ENCODE measurements around the gene TSC2. TPM values are rescaled to one million over a fixed set of nuclear protein-coding genes. Genes with fewer than 3 reads are reported as not detected.

TSC2 gene
- total and polyA plus RNA-seq, 2 of the 13 experiments (the other 11 are each of a cell fraction or from before 2014, with no cell fraction given), result 19.6 to 40.4 TPM

- peaks cover 13 to 14% of the 10 kb centered on the region in 2 experiments; a peak in 2 of 5 replicates for H3K36me3 ChIP-seq (replicated peaks in 1 of 2; ENCODE audit: control insufficient read depth in 1 of 2, insufficient read depth in 2 of 2, low read length in 2 of 2)
- 97% methylated on average over 6 of the region's 30 CpGs for WGBS (ENCODE audit: low lambda C conversion rate)
- TF ChIP-seq RNF2 (conservative IDR thresholded peaks at IDR 0.05; ENCODE audit: low read depth), result no peak
- peak; percentile 1 for TF ChIP-seq AGO2 (optimal IDR thresholded peaks at IDR 0.05; ENCODE audit: low read depth, low read length)
- TF ChIP-seq SP1 (IDR thresholded peaks at IDR 0.05), result no peak
- no peak for TF ChIP-seq SP1 (CRISPR knock-in tag; IDR thresholded peaks at IDR 0.05)
- no peak overlapping the region for H3K4me2 ChIP-seq (ENCODE audit: low read depth, low read length)
- CTCF ChIA-PET (ENCODE audit: low intra/inter-chr PET ratio, low total read pairs), result no interaction called here
- no peak overlapping the region for H3K9ac ChIP-seq (ENCODE audit: insufficient read depth, low read depth, low read length)
- in situ Hi-C loops (cut with HindIII; ENCODE audit: extremely low pct_ligation_motif_present, low pct_unique_long_range_greater_than_20kb) (no loop called here), intact Hi-C loops (cut with micrococcal nuclease; ENCODE audit: unreplicated experiment) (no loop called here)
- no peaks in the 10 kb centered on the region for H4K20me1 ChIP-seq (ENCODE audit: insufficient read depth, low read length)
- no peaks in the 10 kb centered on the region for H3K9me3 ChIP-seq (ENCODE audit: low read length)
- ATAC-seq (no peak), FAIRE-seq (no peak), DNase-seq (ENCODE audit: low spot score) (no peak)
- no TSS peak for BruUV-seq (replicated peaks)
- no peak overlapping the region for H2AFZ ChIP-seq (ENCODE audit: low read length)
- POLR2A ChIA-PET, result interaction anchor here (1.0 kb wide), 1 partner anchor 76 kb away, joined by 3 read pairs; the partner anchor contains the start of gene TRAF7
- no peaks in the 10 kb centered on the region for H3K79me2 ChIP-seq (ENCODE audit: insufficient read depth, low read length)
- no peaks in the 10 kb centered on the region for H3K4me1 ChIP-seq (ENCODE audit: insufficient read depth, low read length)
- H3K27me3 ChIP-seq (ENCODE audit: control insufficient read depth in 1 of 2, insufficient read depth in 2 of 2, low read length in 2 of 2), result no peaks in the 10 kb centered on the region
- no peak overlapping the region for H3K4me3 ChIP-seq (replicated peaks in 1 of 3; ENCODE audit: insufficient read depth in 1 of 3, low read depth in 2 of 3, low read length in 3 of 3)
- H3K27ac ChIP-seq (ENCODE audit: extremely low read length, insufficient read depth, low read length), result no peak overlapping the region
Measured at GRCh38 chr16:2079311-2079800, 31.6 kb downstream of the TSC2 start.

DNA sequence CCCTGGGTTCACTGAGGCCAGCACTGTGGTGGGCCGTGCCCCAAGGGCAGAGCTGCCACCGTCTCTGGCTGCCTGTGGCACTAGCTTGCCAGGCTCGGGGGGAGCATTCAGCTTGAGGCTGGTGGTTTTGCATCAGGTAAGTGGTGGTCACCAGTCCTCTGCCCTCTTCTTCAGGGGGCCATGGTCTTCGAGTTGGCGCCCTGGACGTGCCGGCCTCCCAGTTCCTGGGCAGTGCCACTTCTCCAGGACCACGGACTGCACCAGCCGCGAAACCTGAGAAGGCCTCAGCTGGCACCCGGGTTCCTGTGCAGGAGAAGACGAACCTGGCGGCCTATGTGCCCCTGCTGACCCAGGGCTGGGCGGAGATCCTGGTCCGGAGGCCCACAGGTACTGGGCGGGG lies 32.2 kb downstream of the TSC2 start:
- no peak for FAIRE-seq
- Histone ChIP-seq H3K27me3 (ENCODE audit: control insufficient read depth in 1 of 2, insufficient read depth in 2 of 2, low read length in 2 of 2) (no peaks in the 10 kb centered on the region), H3K79me2 (ENCODE audit: insufficient read depth, low read length) (no peaks in the 10 kb centered on the region), H3K9me3 (ENCODE audit: low read length) (no peaks in the 10 kb centered on the region), H3K36me3 (replicated peaks in 1 of 2; ENCODE audit: control insufficient read depth in 1 of 2, insufficient read depth in 2 of 2, low read length in 2 of 2) (peaks cover 13 to 16% of the 10 kb centered on the region in 2 experiments; a peak in 2 of 5 replicates), H3K4me2 (ENCODE audit: low read depth, low read length) (no peak overlapping the region), H2AFZ (ENCODE audit: low read length) (no peak overlapping the region), H4K20me1 (ENCODE audit: insufficient read depth, low read length) (no peaks in the 10 kb centered on the region), H3K4me1 (ENCODE audit: insufficient read depth, low read length) (no peaks in the 10 kb centered on the region), H3K27ac (ENCODE audit: extremely low read length, insufficient read depth, low read length) (no peak overlapping the region), H3K4me3 (replicated peaks in 1 of 3; ENCODE audit: insufficient read depth in 1 of 3, low read depth in 2 of 3, low read length in 3 of 3) (no peak overlapping the region), H3K9ac (ENCODE audit: insufficient read depth, low read depth, low read length) (no peak overlapping the region)
- DNase-seq (ENCODE audit: low spot score), result no peak
- POLR2A ChIA-PET, result no interaction called here
- ATAC-seq, result no peak
- CTCF ChIA-PET (ENCODE audit: low intra/inter-chr PET ratio, low total read pairs), result no interaction called here
- intact Hi-C loops (cut with micrococcal nuclease; ENCODE audit: unreplicated experiment) (no loop called here), in situ Hi-C loops (cut with HindIII; ENCODE audit: extremely low pct_ligation_motif_present, low pct_unique_long_range_greater_than_20kb) (loop anchor here (10.0 kb wide), 1 partner anchor 65 kb away; the partner anchor contains the start of gene RAB26)
- TF ChIP-seq NFATC3 (CRISPR knock-in tag; IDR thresholded peaks at IDR 0.05) (no peak), CCDC6 (CRISPR knock-in tag; IDR thresholded peaks at IDR 0.05) (no peak), SP4 (CRISPR knock-in tag; IDR thresholded peaks at IDR 0.05) (no peak), ATAD3A (CRISPR knock-in tag; IDR thresholded peaks at IDR 0.05) (no peak), RFX3 (CRISPR knock-in tag; IDR thresholded peaks at IDR 0.05) (no peak), TMF1 (CRISPR knock-in tag; IDR thresholded peaks at IDR 0.05; ENCODE audit: low read depth) (no peak), DNMT1 (CRISPR knock-in tag; IDR thresholded peaks at IDR 0.05) (no peak), SIX4 (CRISPR knock-in tag; IDR thresholded peaks at IDR 0.05) (no peak), YY1 (IDR thresholded peaks at IDR 0.05; ENCODE audit: insufficient read depth, insufficient replicate concordance, low read depth, low read length) (no peak), SNAI1 (CRISPR knock-in tag; IDR thresholded peaks at IDR 0.05; ENCODE audit: borderline replicate concordance) (no peak), USF2 (IDR thresholded peaks at IDR 0.05; ENCODE audit: low read depth, low read length) (no peak), USF2 (CRISPR knock-in tag; IDR thresholded peaks at IDR 0.05; ENCODE audit: borderline replicate concordance) (no peak), ARHGAP35 (CRISPR knock-in tag; IDR thresholded peaks at IDR 0.05; ENCODE audit: borderline replicate concordance) (no peak), ZNF296 (CRISPR knock-in tag; conservative IDR thresholded peaks at IDR 0.05) (no peak)
- TF ChIP-seq, protein P1, sequence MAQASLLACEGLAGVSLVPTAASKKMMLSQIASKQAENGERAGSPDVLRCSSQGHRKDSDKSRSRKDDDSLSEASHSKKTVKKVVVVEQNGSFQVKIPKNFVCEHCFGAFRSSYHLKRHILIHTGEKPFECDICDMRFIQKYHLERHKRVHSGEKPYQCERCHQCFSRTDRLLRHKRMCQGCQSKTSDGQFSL (CRISPR knock-in tag; IDR thresholded peaks at IDR 0.05), result no peak
- BruUV-seq (replicated peaks), result no TSS peak
- no CpG with 5 or more reads among the region's 16 CpGs for WGBS (ENCODE audit: low lambda C conversion rate)
